ENCODE measurements around the gene GASK1A. TPM values are rescaled to one million over a fixed set of nuclear protein-coding genes. Genes with fewer than 3 reads are reported as not detected.
A peak's percentile ranks its signal among the peaks of the same experiment; 100 is the strongest.

Gene GASK1A
- total and polyA plus RNA-seq, 2 of the 8 experiments (the other 6 are each of a cell fraction or from before 2014, with no cell fraction given), result 4.7 to 7.9 TPM

DNA sequence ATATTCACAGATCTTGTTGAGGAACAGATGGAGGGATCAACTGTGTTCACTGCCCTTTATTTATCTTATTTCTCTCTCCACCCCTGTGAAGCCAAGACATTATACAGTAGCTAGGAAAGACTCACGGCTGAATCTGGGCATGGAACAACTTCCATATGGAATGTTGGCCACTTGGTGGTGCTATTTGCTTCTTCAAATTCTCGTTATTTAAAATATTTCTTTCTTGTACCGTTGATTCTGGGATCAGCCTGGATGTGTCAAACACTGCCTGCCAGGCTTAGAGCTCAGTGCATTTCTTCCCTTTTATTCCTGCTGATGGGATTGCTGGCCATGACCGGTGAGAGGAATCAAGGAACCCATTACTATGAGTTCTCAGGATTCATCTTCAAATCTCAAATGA, 17.5 kb upstream of the GASK1A start:
- Histone ChIP-seq H3K79me1 (ENCODE audit: low read depth, low read length) (no peaks in the 10 kb centered on the region), H3K27me3 (replicated peaks in 1 of 4; ENCODE audit: control insufficient read depth in 3 of 4, extremely low read depth in 1 of 4, insufficient read depth in 3 of 4, low read length in 3 of 4) (no peaks in the 10 kb centered on the region), H4K91ac (replicated peaks; ENCODE audit: insufficient read length, low read length) (no peak overlapping the region), H2AFZ (ENCODE audit: low read length) (no peak overlapping the region), H4K20me1 (replicated peaks in 1 of 2; ENCODE audit: control insufficient read depth in 1 of 2, insufficient read depth in 2 of 2, low read length in 2 of 2) (no peaks in the 10 kb centered on the region), H2BK120ac (replicated peaks; ENCODE audit: low read depth, low read length) (no peak overlapping the region), H3K36me3 (ENCODE audit: control insufficient read depth in 2 of 4, insufficient read depth in 4 of 4, low read length in 3 of 4) (no peaks in the 10 kb centered on the region), H3K18ac (ENCODE audit: extremely low read depth, low read length) (no peak overlapping the region), H3K4me2 (ENCODE audit: insufficient read depth in 1 of 2, low read depth in 2 of 2, low read length in 2 of 2) (no peak overlapping the region), H3K4me3 (ENCODE audit: extremely low read depth in 1 of 4, insufficient read depth in 2 of 4, low read depth in 3 of 4, low read length in 4 of 4) (no peak overlapping the region), H2BK12ac (ENCODE audit: low read depth, low read length) (no peak overlapping the region), H4K5ac (ENCODE audit: insufficient read length, low read depth, low read length) (no peak overlapping the region), H2BK5ac (ENCODE audit: low read depth, low read length) (no peak overlapping the region), H2BK20ac (ENCODE audit: low read length) (no peak overlapping the region), H2AK5ac (ENCODE audit: low read depth, low read length) (no peak overlapping the region), H4K8ac (ENCODE audit: extremely low read depth, insufficient read depth, low read length) (no peak overlapping the region), H3K79me2 (ENCODE audit: control insufficient read depth in 1 of 2, insufficient read depth in 2 of 2, low read length in 2 of 2) (no peaks in the 10 kb centered on the region), H3K9ac (replicated peaks in 1 of 4; ENCODE audit: extremely low read depth in 1 of 4, low read depth in 3 of 4, low read length in 3 of 4) (no peak overlapping the region), H3K4me1 (replicated peaks in 1 of 4; ENCODE audit: control insufficient read depth in 3 of 4, insufficient read depth in 4 of 4, low read length in 3 of 4) (no peaks in the 10 kb centered on the region), H3K27ac (ENCODE audit: low read depth, low read length) (no peak overlapping the region), H3K23me2 (ENCODE audit: low read depth, low read length) (no peaks in the 10 kb centered on the region), H3K4ac (replicated peaks; ENCODE audit: insufficient read length, low read depth, low read length) (no peak overlapping the region), H3K9me3 (ENCODE audit: insufficient read depth in 2 of 2, low read depth in 1 of 2, low read length in 1 of 2) (no peaks in the 10 kb centered on the region), H3K56ac (replicated peaks; ENCODE audit: insufficient read length, low read depth, low read length) (no peak overlapping the region), H3K14ac (ENCODE audit: insufficient read length) (no peak overlapping the region), H3K23ac (ENCODE audit: insufficient read length) (no peak overlapping the region), H2BK15ac (ENCODE audit: low read length) (no peak overlapping the region)
- CTCF ChIA-PET (ENCODE audit: partially characterized antibody), result interaction anchor here (0.6 to 5.8 kb wide), 70 partner anchors 9 to 562 kb away, joined by 3 to 111 read pairs (median 5); partner anchors contain the start of genes GASK1A and POMGNT2
- 13% methylated on average over 4 of the region's 4 CpGs; no CpG with 5 or more reads in 1 of the 2 experiments for WGBS, 2 experiments (ENCODE audit: extremely low coverage in 1 of 2, insufficient coverage in 1 of 2, insufficient read length in 1 of 2, insufficient replicate concordance in 2 of 2, low coverage in 1 of 2, low lambda C conversion rate in 2 of 2, missing lambda C conversion rate in 1 of 2)
- FAIRE-seq (peak; percentile 93), DNase-seq (ENCODE audit: low read depth in 1 of 2, low spot score in 2 of 2) (peak in 1 of 2 experiments; percentile 47)
- TF ChIP-seq, protein P1, sequence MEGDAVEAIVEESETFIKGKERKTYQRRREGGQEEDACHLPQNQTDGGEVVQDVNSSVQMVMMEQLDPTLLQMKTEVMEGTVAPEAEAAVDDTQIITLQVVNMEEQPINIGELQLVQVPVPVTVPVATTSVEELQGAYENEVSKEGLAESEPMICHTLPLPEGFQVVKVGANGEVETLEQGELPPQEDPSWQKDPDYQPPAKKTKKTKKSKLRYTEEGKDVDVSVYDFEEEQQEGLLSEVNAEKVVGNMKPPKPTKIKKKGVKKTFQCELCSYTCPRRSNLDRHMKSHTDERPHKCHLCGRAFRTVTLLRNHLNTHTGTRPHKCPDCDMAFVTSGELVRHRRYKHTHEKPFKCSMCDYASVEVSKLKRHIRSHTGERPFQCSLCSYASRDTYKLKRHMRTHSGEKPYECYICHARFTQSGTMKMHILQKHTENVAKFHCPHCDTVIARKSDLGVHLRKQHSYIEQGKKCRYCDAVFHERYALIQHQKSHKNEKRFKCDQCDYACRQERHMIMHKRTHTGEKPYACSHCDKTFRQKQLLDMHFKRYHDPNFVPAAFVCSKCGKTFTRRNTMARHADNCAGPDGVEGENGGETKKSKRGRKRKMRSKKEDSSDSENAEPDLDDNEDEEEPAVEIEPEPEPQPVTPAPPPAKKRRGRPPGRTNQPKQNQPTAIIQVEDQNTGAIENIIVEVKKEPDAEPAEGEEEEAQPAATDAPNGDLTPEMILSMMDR (IDR thresholded peaks at IDR 0.05; ENCODE audit: control extremely low read depth in 1 of 3, insufficient read depth in 1 of 3, low read depth in 1 of 3, low read length in 3 of 3), result peak in 2 of 3 experiments; percentile 70 to 71; a peak in 3 of 4 replicates
- peak; percentile 85 to 88 for TF ChIP-seq RAD21 (IDR thresholded peaks at IDR 0.05 in 1 of 2, conservative IDR thresholded peaks at IDR 0.05 in 1 of 2; ENCODE audit: low read depth in 2 of 2, low read length in 2 of 2)
- no peak for TF ChIP-seq EGR1 (IDR thresholded peaks at IDR 0.05; ENCODE audit: borderline replicate concordance, low read depth, low read length)
- POLR2A ChIA-PET (ENCODE audit: partially characterized antibody), result interaction anchor here (2.3 kb wide), 1 partner anchor 18 kb away, joined by 7 read pairs; the partner anchor contains the start of gene GASK1A
